HG02943 (cell line): ENCODE results near the gene MBP.

Experiments used
- ATAC-seq: cut with Tn5 transposase; IDR thresholded peaks from one replicate; pipeline ENCODE4 v1.9.1; 2021; ENCODE audit warnings: mild to moderate bottlenecking, low read depth, moderate library complexity; ENCODE audit not compliant: unreplicated experiment

MBP gene

DNA sequence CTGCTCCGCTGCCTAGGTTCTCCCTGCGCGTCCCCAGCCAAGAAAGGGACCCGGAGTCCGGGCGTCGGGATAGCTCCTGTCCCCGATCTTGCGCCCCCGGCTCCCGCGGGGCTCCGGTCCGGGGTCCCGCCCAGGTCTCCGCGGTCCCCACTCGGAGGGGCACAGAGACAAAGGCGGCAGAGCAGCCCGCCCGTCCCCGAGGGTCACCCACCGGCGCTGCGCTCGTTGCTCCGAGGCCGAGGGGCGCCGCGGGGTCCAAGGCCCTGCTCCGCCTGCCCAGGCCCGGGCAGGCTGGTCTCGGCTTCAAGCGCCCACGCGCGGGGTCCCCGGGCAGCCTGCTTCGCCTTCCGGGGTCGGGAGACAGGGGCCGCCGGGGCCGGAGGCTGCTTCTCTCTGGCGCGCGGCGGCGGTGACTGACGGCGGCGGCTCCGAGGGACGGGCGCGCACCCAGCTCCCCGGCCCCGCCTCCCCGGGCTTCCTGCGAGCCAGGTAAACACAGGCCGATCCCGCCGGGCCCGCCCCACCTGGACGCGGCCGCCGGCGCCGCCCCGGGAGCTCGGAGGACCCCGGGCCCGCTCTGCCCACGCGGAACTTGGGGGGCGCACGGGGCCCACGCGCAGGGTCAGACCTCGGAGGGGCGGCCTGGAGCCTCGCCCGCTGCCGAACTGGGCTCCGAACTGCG, at the start of gene MBP:
Gene MBP (minus strand): TSS at position 415 of the 682 bp plus-strand sequence. CDS start 27,522 bp downstream, outside the sequence.
- ATAC-seq = peak; percentile 62

DNA sequence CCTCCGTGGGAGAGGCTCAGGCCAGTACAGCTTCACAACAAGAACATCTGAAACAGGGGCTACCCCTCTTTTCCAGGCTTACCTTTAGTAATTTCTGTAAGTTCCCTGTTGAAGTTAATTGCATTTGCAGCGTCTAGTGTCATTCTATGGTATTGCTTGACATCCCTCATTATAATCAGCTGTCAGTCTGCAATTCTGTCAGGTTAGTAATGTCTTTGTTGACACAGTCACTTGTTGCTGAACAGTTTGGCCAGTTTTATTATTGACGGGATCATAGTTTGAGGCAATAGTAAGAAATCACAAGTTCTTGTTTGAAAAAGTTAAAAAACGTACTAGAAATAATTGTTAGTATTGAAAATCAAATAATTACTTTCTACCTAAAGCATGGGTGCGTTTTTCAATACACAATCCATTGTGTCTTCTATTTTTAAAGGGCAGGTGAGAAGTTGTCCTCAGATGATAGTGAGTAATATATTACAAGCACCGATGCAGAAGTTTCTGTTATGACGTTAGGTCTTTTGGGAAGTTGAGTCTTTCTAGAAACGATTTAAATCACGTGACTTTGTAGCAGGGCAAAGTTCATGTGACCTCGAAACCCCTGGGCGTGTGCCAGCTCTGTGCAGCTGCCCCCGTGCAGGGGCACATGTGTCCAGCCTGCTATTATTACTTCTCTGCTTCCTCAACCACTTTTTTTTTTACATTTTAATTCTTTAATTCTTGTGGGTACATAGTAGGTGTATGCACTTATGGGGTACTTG, 49.5 kb upstream of the MBP start:
- no peak for ATAC-seq

GRCh38 chr18:77178559-77178958, 46.0 kb upstream of the MBP start:
- ATAC-seq = no peak

DNA sequence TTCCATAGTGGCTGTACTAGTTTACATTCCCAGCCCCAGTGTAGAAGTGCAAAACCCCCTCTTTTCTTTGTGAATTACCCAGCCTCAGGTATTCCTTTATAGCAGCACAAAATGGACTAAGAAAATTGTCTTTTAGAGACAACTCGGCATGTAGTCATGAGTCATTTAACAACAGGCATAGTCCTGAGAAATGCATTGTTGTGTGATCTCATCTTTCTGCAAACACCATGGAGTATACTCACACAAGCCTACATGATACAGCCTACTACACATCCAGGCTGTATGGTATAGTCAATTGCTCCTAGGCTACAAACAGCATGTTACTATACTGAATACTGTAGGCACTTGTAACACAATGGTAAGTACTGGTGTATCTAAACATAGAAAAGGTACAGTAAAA, 44.4 kb upstream of the MBP start:
- no peak for ATAC-seq

DNA sequence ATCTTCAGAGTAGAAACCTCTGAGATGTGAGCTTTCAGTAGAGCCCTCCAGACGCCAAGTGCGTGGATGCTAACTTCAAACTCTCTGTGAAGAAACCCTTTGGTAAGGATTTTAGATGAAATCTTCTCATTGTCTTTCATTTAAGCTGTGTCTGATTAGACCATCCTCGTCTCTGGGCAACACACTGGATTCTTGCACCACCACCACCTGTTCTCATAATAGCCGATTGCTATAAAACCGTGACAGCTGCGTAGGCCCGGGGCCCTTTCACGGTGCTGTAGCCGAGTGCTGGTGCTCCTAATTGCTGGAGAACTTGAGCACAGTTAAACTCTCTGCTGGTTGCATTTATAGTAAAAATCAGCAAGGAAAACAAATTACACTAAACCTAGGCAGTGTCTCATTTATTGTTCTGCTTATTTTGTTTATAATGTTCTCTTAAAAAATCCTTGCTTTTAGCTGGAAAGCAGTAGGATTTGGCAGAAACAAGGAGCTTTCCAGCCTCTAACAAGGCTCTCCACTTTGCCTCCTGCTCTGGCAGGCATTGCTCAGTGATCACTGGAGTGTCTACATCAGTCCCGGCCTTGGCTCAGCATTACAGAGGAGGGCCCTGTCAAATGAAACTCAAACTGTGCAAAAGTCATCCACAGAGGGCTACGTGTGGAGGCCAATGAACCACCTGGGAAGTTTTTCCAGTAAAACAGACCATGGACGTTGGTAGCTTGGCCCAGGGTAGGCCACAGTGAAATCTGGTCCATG, 40.9 kb upstream of the MBP start:
- ATAC-seq = no peak

DNA sequence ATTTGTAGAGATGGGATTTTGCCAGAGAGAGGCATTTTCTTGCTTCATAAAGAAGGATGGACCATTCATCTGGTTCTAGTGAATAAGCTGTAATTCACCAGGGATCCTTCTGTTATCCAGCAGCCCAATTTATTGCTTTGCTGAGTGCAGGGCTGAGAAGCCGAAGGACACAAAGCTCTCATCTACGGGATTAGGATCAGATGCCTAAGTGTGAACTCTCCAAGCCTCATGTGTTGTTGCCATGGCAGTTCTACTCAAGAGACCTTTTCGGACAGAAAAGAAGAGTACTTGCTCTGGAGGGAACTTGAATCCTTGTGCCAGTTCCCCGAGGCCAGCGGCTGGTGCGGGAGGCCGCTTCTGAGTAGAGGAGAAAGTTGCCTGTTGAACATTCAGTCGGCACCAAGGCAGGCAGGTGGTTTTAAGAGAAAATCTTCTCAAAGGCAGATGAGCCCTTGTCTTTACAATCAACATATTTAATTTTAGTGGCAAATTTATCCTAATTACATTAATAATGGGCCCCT, 38.4 kb upstream of the MBP start:
- ATAC-seq = no peak

GRCh38 chr18:77168811-77169311, 36.3 kb upstream of the MBP start:
- ATAC-seq = no peak

DNA sequence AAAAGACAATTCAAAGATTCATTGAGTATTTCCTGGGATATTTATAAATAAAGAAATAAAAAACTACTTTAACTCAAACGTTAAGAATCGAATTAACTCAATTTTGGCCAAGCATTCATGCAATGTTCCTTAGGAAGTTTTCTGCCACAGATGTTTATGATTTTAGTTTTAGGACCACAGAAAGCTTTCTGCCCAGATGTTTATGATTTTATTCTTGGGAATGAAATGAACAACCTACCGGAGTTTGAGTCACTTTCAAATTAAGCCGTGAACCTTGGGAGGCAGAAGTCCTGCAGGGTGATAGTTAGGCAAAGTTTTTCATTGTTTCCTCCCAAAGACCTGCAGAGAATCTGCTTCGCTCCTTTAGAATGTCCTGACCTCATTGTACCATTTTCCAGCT, 34.7 kb upstream of the MBP start:
- no peak for ATAC-seq

- ATAC-seq = no peak
These were observed 33.9 kb upstream of the MBP start for GRCh38 chr18:77166523-77166922.

GRCh38 chr18:77165503-77166188, 33.1 kb upstream of the MBP start:
- no peak for ATAC-seq

DNA sequence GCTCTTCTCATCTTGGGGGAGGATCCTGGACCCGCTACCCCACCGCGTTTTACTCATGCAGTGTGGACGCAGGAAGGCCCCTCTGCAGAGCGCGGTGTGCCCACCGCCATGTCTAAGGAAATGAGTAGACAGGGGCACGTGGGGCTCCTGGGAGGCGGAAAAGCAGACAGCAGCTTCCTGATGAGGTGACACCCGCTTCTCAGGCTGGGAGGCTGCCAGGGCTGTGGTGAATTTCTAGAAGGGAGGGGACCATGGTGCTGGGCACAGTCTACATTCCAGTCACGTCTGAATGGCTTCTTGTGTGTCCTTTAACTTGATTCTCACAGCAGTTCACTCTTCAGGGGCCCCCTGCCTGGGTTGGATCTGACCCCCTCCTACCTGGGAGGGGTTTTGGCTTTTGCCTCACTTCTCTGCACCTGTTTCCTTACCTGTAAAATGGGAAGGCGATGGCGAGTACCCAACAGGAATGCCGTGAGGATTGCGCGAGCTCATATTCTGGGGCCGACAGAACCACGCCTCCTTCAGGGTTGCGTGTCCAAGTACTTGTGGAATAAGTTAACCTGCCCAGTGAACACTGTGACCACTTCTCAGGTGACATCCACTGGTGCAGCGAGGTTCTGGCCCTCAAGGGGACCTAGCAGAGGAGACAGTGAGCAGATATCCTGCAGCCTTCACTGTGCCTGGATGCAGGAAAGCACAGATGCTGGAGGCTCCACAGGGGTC, 32.3 kb upstream of the MBP start:
- no peak for ATAC-seq

DNA sequence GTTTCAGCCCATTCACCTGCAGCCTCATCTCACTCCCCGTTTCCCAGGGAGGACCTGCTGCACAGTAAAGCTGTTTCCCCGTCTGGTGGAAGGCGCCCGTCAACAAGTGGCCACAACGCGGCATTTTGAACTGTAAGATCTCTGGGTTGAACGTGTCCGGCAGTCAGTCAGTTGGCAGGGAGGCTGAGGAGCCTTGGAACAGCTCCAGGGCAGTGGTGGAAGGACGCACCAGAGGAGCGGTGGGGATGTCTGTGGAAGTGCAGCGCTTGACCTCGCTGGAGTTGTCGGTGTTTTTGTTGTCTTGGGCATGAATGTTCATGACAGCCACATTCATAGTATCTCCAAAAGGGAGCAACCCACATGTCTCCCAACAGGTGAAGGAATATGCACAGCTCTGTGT, 31.4 kb upstream of the MBP start:
- no peak for ATAC-seq

- no peak for ATAC-seq
These were observed 30.0 kb upstream of the MBP start for GRCh38 chr18:77162580-77162979.

GRCh38 chr18:77161961-77162360, 29.4 kb upstream of the MBP start:
- ATAC-seq = no peak

DNA sequence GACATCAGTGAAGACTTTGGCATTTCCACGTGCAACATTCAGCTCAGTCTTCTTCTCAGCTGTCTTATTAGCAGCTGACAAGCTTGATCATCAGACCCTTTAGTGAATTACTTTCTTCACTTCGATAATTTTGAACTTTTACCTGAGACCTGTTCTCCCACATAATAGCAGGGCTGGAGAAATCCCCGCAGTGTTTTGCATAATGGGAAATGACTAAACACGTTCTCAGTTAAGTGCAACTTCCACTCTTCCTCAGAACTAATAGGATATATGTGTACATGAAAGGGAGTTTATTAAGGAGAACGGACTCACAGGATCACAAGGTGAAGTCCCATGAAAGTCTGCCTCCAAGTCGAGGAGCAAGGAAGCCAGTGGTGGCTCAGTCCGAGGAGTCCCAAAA, 28.8 kb upstream of the MBP start:
- ATAC-seq = no peak

- ATAC-seq = no peak
These were observed 27.9 kb upstream of the MBP start for GRCh38 chr18:77160515-77160914.

GRCh38 chr18:77157312-77157711, 24.7 kb upstream of the MBP start:
- no peak for ATAC-seq

- no peak for ATAC-seq
These were observed 22.4 kb upstream of the MBP start for GRCh38 chr18:77155031-77155430.

GRCh38 chr18:77153404-77153803, 20.8 kb upstream of the MBP start:
- no peak for ATAC-seq
